Stimulated activated CD4-positive, alpha-beta T cell treated with anti-CD3 and anti-CD28 coated beads, Interleukin-12 subunit alpha, Interleukin-12 subunit beta, amount 100 ng/mL, for 4 hours (primary cell): ENCODE measurements around the gene GKN1.
"Not testable (repeated sequence)": the region's sequence is repeated elsewhere in the genome, so short reads cannot be mapped to it uniquely, and the experiment has no call there.

Source experiments
- DNase-seq: peaks from one replicate; pipeline ENCODE4 v3.0.0-alpha.2; 2020

The GKN1 gene, protein sequence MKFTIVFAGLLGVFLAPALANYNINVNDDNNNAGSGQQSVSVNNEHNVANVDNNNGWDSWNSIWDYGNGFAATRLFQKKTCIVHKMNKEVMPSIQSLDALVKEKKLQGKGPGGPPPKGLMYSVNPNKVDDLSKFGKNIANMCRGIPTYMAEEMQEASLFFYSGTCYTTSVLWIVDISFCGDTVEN

DNA sequence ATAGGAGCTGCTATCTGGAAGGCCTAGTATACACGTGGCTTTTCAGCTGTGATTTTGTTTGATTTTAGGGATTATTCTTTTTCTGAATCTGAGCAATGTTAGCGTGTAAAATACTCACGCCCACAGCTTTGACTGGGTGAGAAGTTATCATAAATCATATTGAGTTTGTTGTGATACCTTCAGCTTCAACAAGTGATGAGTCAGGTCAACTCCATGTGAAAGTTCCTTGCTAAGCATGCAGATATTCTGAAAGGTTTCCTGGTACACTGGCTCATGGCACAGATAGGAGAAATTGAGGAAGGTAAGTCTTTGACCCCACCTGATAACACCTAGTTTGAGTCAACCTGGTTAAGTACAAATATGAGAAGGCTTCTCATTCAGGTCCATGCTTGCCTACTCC, at the start of gene GKN1:
Gene GKN1 (plus strand): TSS at position 386 of the 400 bp plus-strand sequence. CDS start 42 bp downstream, outside the sequence.
- no peak for DNase-seq

DNA sequence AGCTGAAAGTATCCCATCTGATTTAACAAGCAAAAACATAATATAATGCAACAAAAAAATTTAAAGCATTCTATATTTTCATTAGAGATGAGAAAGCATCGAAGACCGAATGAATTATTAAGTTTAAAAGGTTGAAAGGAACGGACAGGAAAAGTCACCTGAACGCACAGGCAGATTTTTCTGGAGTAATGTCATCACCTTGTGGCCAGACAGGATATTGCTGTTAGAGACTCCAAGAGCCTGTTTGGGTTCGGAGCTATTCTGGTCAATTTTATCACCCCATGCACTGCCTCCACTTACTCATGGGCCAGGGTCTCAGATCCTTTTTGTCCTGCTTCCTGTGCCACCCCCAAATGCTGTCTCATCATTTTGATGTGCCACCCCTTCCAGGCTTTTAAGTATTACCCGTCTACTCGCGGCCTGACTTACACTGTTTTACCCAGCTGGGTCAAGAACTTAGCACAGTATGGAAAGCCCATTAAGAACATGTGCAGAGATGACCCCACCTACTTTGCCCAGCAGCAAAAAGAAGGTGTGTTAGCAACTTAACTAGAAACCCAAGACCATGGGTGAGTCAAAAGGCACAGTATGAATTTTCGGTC, 49.0 kb upstream of the GKN1 start:
- no peak for DNase-seq

DNA sequence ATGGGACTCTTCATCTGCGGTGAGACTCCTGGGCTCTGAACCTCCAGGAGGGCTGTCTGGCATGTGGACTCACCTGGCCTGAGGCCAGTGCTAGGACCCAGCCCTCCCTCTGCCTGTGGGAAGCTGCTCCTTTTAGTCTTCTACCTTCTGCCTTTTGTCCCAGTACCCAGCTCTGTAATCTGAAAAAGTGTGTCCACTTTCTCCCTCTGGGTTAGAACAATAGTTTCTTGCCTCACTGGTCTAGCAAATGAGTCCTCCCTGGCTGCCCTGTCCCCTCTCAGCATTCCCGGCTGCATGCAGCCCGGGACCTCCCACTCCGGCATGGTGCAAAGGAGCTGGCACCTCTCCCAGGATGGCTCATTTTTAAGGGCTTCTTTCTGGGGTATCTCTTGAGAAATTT, 47.6 kb upstream of the GKN1 start:
- DNase-seq = no peak

DNA sequence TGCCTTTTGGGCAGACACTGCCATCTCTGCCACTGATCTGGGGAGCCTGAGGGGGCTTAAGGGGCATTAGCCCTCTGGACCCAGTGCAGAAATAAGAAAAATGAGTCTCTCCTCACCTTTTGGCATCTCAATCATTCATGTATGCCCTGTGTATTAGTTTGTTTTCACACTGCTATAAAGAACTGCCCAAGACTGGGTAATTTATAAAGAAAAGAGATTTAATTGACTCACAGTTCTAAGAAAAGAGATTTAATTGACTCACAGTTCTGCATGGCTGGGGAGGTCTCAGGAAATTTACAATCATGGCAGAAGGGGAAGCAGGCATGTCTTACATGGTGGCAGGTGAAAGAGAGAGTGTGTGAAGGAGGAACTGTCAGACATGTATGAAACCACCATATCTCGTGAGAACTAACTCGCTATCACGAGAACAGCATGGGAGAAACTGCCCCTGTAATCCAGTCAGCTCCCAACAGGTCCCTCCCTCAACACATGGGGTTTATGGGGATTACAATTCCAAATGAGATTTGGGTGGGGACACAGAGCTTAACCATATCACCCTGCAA, 43.2 kb upstream of the GKN1 start:
- no peak for DNase-seq

DNA sequence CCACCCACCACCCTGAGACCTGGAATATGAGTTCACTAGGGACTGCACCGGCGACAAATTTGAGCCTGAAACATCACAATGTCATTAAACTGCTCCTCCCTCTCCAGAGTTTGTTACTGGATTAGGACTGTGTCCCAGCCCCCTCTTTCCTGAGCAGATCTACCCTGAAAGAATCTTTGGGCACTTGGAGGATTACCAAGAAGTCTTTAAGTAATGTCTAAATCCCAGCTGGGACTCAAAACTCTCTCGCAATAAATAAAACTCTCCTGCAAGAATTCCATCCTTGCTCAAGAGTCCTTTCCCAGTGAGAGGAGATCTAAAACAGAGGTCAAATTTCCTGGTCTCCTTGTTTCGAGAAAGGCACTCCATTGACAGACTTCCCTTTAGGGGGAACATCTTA, 42.6 kb upstream of the GKN1 start:
- no peak for DNase-seq

DNA sequence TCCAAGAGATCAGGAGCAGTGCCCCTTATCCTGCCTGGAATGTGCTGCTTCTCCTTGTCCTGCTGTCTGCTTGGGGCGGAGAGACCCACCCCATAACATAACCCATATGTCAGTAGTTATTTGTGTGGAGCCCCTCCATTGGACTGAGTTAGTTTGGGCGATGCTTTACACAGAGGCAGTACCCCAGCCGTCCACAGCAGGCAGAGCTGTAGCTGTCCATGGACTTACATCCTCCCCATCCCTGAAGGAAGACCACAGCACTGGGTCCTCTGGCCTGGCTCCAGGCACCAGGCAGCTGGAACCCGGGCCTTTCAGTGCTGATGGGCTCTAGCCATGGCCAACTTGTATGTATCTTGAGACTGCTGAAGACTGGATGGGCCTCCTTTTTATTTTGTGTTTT, 42.0 kb upstream of the GKN1 start:
- DNase-seq = no peak

DNA sequence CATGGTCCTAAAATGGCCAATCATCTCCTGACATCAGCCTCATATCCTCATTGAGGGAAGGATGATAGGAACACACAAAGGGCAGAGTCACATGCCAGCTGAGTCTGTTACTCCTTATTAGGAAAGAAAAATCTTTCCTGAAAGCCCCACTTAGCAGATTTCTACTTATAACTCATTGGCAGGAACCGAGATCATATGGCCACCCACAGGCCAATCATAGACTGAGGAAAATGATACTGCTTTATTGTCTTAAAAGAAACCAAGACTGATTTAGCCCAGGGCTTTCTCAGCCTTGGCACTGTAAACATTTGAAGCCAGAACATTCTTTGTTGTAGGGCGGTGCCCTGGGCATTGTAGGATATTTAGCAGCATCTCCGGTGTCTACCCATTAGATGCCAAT, 40.4 kb upstream of the GKN1 start:
- DNase-seq = no peak

DNA sequence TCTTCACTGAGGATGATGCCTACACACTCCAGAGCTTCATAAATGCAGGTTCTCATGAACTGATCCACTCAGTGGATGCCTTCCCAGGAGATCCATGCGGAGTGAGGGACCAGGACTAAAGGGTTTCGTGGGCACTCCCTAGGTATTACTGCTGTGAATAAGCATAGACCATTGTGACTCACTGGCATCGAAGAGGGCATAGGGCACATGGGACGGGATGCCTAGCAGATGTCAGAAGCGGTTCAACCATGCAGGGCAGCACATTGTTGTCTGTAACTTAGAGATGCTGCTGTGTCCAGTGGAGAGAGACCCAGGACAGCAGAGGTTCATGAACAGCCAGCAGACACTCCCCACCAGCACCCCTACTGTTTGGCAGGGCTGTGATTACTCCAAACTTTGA, 39.0 kb upstream of the GKN1 start:
- no peak for DNase-seq

DNA sequence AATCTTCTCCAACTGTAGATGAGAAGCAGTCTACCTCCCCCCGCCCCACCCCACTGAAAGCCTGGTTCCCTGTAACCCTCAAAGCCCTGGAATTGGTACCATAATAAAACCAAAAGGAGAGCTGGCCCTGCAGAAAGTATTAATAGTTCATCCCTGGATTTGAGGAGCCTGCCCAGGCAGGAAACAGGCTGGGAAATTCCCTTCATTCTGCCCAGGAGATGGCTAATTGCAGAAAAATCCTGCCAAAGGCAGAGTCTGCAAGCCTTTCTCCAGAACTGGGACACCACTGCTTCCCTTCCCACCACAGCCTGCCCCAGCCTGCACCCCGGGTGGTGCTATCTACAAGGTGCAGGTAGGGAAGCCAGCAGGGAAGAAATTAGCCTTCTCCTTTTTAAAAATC, 38.0 kb upstream of the GKN1 start:
- DNase-seq = no peak

DNA sequence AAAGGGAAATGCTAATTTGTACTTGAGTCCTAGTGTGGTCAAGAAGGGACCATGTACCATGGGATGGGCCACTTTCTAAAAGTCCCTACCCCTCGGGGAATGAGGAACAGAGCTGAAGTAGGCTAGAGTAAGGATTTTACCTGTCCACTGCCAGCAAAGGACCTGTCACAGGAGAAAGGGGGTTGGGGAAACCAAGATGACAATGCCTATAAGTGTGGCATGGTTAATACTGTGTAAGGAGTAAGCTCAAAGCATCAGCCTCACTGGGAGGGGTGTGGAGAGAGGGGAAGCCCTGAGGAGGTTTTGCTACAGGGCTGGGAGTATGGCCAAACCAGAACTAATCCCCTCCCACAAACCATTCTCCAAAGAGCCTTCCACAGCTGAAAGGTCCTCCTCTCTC, 37.5 kb upstream of the GKN1 start:
- no peak for DNase-seq

DNA sequence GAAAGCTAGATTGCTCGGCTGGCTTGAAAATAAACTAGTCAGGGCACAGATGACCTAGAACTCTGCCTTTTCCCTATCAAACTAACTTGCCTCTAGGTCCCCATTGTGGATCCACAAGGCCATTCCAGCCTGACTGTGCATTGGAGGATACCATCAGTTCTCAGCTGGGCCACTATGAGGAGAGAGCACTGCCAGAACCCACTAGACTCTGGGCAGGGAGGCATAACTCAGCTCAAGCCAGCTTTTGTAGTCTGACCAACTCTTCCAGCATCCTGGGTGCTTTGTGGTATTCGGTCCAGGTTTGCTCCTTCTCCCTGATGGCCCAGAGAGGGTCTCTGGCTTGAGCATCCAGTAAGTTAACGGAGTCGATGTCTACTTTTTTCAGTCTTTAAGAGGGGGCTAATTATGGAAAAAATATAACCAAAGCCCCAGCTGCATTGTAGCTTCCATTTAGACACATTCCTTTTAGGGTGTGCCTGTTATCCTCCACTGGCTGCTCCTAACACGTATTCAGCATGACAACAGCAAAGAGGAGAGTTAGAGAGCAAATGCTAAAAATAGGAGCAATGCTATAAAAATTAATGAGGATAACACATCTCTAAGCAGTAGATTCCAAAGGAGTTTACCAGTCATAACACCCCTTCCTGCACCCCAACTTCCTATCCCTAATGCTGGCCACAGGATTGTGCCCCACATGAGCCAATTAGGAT, 36.9 kb upstream of the GKN1 start:
- no peak for DNase-seq

DNA sequence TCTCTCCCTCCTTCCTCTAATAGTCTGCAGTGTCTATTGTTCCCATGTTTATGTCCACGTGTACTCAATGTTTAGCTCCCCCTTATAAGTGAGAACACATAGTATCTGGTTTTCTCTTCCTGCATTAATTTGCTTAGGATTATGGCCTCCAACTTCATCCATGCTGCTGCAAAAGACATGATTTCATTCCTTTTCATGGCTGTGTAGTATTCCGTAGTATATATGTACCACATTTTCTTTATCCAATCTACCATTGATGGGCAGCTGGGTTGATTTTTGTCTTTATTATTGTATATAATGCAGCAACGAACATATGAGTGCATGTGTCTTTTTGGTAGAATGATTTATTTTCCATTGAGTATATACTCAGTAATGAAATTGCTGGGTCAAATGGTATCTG, 35.5 kb upstream of the GKN1 start:
- no peak for DNase-seq

DNA sequence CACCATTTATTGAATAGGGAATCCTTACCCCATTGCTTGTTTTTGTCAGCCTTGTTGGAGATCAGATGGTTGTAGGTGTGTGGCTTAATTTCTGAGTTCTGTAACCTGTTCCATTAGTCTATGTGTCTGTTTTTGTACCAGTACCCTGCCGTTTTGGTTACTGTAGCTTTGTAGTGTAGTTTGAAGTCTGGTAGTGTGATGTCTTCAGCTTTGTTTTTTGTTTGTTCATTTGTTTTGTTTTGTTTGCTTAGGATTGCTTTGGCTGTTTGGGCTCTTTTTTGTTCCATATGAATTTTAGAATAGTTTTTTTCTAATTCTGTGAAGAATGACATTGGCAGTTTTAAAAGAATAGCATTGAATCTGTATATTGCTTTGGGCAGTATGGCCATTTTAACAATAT, 34.5 kb upstream of the GKN1 start:
- no peak for DNase-seq

DNA sequence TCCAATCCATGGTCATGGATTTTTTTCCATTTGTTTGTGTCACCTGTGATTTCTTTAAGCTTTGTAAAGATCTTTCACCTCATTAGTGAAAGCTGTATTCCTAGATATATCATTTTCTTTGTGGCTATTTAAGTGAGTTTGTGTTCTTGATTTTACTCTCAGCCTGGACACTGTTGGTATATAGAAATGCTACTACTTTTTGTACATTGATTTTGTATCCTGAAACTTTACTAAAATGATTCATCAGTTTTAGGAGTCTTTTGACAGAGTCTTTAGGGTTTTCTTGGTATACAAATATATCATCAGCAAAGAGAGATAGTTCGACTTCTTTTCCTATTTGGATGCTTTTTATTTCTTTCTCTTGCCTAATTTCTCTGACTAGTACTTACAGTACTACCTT, 34.1 kb upstream of the GKN1 start:
- no peak for DNase-seq

DNA sequence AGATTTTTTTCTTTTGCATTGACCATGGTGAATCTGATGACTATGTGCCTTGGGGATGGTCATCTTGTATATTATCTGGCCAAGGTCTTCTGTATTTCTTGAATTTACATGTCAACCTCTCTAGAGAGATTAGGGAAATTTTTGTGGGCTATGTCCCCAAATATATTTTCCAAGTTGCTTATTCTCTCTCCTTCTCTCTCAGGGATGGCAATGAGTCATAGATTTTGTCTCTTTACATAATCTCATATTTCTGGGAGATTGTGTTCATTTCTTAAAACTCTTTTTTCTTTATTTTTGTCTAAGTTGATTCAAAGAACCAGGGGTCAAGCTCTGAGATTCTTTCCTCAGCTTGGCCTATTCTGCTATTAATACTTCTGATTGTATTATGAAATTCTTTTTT, 31.6 kb upstream of the GKN1 start:
- DNase-seq = no peak

DNA sequence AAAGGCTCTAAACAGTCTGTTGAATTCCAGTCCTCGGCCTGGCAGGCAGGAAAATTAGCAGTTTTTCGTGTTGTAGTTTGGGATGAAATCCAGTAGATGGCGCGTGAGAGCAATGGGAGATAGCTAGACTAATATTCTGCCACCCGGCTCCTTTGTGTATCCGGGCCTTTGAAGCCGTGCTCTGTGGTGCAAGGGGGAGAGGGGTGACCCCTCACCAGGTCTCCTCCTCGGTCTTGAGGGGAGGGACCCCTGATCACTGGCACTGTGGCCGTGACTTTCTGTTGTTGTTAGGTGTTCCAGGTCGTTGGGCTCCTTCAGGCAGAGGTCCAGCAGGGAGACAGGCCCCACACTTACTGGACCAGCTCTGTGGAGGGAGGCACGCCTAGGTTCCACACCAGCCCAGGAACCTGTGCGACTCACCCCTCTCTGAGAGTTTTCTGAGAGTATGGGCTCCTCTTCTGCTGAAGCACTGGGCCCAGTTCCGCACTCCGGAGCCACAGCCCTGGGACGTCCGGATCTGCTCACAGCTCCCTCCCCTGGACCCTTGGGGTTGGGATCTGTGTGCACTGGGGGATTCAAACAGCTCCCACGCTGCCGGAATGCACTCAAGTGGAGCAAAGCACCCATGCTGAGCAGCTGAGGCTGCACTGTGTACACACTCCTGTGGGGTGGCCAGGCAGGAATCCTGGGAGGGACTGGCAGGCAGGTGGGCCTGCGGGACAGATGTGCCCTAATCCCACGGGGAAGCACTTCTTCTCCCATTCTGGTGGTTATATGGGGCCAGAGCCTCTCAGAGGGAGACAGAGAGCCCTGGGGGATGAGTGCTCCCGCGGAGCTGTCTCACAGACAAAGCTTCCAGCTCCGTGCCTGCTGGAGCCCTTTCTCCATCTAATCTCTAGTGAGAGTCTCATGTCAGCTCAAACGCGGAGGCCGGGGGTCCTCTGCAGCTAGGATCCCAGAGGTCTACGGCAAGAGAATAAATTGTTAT, 30.6 kb upstream of the GKN1 start:
- DNase-seq = peak; percentile 29

DNA sequence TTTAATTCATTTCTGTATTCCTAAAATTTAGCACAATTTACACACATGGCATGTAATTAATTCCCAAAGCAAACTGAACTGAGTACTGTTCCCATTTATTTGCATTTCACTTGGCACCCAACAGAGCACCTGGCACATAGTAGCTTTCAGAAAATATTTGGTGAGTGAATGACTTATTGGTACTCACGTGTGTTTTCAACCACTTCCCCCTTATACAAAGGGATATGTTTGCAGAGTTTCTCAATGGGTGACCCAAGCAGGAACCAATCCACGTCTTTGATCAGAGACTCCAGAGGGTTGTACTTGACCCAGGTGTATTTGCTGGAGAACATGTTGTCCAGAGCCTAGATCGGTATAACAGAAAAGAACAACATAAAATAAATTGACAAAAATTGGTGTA, 28.3 kb upstream of the GKN1 start:
- no peak for DNase-seq

DNA sequence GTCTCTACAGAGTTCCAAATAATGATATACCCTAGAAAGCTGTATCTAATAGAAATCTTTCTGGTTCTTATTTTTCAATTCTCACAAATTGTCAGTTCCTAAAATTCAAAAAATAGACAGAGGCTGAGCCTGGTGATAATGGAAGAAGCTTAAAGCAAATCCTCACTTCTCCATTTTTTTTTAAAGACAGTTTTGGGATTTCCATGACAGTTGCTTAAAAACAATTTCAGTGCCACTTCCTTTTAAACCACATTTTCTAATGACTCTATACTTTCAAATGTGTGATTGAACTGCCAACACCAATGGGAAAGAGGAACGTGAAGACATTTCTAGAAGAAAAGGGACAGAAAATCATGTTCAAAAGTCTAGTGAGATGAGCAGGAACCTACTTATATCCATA, 25.7 kb upstream of the GKN1 start:
- DNase-seq = no peak

DNA sequence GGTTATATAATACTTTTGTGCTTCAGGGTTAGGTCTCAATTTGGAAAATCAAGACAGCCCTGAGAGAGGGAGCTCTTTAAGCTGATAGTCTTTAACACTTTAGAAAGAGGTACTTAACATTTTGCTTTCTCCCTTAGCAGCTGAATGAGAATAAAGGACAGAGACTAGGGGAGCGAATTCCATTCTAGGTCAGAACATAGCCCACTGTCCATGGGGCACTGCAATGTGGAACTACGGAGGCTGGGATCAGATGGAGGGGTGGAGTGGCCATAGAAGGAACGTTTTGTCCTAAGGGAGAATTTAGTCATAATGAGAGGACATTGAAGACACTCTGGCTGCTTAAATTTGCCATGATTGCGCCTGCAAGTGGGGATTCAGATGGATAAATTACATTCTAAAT, 22.5 kb upstream of the GKN1 start:
- no peak for DNase-seq

DNA sequence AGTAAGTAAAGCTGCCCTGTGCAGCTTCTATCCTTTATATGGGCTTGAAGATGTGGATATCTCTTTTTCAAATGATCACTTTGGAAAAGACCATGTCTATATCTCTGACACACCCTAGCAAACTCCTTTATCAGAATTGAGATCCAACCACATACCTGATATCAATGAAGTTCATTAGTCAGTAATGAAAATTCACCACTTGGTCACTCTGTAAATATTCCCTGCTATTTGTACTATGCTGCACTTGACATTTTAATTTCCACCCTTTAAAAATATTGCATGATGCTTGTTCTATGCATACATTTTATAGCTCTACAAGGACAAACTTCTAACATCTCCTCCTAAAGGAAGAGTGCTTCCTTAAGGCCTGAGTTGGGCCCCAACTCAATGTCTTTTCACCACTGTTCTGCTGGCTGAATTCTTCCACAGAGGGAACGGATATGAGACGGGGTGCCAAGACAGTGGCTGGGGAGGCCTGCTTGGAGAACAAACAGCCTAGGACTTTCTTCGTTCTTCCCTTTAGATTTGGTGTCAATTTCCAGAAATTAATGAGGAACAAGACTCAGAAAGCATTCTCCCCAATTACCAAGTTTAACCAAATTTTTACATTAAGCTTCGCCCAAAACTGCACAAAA, 21.4 kb upstream of the GKN1 start, which contains the start of gene GKN2:
Gene GKN2 (minus strand): TSS at position 7 of the 635 bp plus-strand sequence. CDS start 32 bp downstream, outside the sequence.
- DNase-seq = no peak

DNA sequence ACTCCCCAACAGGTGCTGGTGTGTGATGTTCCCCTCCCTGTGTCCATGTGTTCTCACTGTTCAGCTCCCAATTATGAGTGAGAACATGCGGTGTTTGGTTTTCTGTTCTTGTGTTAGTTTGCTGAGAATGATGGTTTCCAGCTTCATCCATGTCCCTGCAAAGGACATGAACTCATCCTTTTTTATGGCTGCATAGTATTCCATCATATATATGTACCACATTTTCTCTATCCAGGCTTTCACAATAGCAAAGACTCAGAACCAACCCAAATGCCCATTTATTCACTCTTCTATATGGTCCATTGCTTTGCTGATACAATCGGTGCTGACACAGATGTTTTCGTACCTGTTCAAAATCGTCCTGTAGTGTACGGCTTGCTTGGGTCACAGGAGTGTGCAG, 19.0 kb upstream of the GKN1 start:
- DNase-seq = not testable (repeated sequence)

DNA sequence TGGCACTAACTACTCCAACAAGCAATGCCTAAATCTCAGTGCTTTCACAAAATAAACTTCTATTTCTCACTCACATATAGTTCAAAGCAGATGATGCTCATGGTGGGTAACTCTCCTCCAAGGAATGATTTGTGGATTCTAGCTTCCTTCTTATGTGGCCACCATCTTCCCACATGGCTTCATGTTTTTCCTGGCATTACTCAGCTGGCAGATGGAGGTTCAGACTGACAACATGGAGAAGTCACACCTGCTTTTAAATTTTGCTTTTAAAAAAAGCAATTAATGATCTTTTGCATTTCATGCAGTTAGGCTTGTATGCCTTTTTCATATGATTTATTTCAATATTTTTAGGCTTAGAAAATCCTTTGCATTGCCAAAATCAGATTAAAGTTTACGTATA, 15.4 kb upstream of the GKN1 start:
- DNase-seq = no peak
